HG02884 (cell line): ENCODE data around the gene AP2M1.
"Not testable (repeated sequence)": the region's sequence is repeated elsewhere in the genome, so short reads cannot be mapped to it uniquely, and the experiment has no call there.

Source experiments
- ATAC-seq: cut with Tn5 transposase; IDR thresholded peaks from one replicate; pipeline ENCODE4 v1.9.1; 2021; ENCODE audit warnings: mild to moderate bottlenecking, moderate library complexity; ENCODE audit not compliant: unreplicated experiment

AP2M1 gene

DNA sequence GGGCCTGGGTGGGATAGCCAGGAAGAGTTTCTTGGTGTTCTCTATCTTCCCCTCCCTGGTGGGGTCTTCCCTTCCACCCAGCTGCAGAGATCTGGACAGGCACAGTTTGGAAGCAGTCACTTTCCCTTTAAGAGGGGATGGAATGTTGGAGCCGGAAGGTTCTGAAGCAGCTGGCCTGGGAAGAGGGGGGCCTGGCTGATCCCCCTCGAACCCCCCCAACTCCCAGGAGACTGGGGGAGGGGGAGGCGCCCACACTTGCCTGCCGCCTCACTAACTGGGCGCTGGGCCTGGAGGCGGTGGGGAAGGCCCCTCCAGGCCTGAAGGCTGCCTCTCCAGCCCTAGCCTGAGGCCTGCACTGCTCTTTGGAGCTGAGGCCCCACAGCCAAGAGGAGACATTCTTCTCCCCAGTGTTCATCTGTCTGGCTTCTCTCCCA is 18.1 kb upstream of the AP2M1 start:
- ATAC-seq = no peak

DNA sequence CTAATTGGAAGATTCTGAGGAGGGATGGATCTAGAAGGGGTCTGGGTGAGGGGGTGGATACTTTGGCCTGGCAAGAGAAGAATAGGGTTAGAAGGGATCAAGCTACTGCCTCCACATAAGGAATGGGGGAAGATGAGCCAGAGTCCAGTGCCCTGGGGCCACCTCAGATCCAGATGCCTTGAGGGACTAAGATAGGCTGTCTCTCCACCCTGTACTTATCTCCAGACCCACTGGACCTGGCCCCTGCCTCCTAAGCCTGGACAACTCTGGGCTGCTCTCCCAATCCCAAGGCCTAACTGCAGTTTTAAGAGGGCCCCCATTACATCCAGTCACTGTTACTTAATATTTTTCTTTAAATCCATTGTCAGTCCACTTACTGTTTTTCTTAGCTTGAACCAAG is 17.4 kb upstream of the AP2M1 start:
- ATAC-seq = no peak

DNA sequence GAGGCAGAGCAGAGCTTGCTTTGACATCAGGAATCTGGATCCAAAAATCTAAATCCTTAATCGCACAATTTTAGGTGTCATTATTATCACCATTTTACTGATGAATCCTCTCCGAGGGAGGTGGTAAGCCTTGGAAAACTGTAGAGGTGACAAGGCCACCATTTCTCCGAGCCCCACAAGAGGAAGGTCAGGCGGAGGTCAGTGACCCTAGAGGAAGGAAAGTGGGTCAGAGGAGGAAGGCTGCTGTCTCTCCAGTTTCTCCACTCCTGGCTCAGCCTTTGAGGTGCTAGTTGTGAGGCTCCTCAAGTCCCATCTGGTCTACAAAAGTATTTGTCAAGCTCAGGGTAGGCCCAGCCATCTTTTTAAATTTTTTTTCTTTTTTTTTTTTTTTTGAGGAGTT is 16.3 kb upstream of the AP2M1 start:
- ATAC-seq = no peak

DNA sequence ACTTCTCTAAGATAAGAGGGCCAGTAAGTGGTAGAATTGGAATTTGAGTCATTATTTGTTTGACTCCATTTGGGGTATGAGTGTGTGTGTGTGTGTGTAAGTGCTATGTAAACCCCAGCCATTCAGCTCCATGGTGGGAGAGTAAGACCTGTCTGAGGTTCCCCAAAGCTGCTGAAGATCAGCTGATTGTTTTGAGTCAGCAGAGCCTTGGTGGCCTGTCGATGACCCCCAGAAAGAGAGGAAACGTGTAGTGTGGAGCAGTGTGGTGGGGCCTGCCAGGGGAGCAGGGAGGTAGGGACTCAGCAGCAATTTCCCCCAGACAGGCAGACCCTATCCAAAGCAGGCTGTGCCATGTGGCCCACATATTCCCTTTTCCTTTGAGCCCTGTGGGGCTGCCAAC is 14.2 kb upstream of the AP2M1 start:
- ATAC-seq = no peak

DNA sequence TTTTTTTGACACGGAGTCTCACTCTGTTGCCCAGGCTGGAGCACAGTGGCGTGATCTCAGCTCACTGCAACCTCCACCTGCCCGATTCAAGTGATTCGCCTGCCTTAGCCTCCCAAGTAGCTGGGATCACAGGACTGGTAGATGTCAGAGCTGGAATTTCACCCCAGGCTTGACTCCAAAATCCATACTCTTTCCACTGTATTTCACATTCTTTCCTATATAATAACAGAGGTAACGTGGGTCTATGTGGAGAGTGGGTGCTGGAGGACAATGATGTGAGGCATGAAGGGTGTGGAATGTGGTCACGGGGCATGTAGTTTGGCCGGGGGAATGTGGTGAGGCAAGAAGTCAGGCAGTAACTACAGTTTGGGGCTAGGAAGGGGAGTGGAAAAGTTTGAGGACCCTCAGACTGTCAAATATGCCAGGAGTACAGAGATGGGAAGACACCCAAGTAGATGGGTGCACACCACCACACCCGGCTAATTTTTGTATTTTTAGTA is 12.0 kb upstream of the AP2M1 start:
- not testable (repeated sequence) for ATAC-seq

DNA sequence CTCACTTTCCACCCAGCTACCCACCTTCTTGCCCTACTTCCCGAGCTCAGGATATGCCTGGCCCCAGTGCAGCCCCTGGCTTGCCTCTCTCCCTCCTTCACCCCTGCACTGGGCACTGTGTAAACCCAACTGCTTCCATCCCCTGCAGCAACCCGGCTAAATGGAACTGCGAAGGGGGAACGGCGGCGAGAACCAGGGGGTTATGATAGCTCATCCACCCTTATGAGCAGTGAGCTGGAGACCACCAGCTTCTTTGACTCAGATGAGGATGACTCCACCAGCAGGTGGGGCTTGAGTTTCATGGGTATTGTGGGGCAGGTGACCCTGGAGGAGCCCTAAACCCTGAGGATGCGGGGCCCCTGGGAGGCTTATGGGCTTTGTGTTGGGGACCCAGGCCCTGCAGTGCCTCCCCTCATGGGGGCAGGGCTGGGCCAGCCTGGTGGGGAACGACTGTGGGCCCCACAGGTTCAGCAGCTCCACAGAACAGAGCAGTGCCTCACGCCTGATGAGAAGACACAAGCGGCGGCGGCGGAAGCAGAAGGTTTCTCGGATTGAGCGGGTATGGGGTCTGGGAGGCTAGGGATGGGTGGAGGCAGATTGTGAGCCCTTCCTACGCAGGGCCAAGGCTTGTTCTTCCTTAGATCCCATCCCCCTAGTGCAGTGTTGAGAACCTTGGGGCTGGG is 9.9 kb upstream of the AP2M1 start:
- ATAC-seq = no peak

DNA sequence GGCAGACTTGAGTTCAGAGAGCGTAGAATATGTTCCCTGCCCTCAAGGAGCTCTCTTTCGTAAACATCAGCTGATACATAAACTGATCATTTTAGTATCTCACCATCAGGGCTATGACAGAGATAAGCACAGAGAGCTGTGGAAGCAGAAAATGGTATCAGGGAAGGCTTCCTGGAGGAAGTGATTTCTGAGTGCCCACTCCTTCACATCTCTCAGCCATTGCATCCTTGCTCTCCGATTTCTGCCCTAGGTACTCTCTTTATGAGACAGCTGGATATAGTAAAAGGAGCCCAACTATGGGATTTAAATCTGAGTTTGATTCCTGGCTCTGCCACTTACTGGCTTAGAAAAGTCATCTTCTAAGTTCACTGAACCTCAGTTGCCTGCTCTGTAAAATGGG is 9.1 kb upstream of the AP2M1 start:
- ATAC-seq = no peak

DNA sequence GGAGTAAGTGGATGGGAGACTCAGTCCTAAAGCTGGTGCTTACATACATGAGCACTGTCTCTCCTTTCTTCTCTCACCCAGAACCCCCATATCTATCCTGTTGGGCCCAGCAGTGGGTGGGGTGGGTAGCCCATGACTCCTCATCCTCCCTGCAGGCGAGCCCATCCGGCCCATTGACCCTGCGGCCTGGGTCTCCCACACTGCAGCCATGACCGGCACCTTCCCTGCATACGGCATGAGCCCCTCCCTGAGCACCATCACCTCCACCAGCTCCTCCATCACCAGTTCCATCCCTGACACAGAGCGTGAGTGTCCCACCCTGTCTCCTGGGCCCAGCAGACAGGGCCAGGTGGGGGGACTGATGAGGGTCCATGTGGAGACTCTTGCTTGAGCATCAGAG is 8.0 kb upstream of the AP2M1 start:
- ATAC-seq = no peak

DNA sequence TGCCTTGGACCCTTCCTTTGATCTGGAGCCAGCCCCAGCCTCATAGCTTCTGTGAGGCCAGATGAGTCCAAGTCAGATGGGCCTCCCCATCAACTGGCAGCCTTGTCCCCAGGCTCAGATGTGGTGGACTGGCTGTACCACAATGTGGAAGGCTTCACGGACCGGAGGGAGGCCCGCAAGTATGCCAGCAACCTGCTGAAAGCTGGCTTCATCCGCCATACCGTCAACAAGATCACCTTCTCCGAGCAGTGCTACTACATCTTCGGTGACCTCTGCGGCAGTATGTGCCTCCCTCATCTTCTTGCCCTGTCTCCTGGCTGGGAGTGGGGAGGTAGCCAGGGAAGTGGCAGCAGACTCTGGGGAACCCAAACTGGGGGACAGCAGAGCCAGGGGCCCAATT is 6.9 kb upstream of the AP2M1 start:
- ATAC-seq = no peak

DNA sequence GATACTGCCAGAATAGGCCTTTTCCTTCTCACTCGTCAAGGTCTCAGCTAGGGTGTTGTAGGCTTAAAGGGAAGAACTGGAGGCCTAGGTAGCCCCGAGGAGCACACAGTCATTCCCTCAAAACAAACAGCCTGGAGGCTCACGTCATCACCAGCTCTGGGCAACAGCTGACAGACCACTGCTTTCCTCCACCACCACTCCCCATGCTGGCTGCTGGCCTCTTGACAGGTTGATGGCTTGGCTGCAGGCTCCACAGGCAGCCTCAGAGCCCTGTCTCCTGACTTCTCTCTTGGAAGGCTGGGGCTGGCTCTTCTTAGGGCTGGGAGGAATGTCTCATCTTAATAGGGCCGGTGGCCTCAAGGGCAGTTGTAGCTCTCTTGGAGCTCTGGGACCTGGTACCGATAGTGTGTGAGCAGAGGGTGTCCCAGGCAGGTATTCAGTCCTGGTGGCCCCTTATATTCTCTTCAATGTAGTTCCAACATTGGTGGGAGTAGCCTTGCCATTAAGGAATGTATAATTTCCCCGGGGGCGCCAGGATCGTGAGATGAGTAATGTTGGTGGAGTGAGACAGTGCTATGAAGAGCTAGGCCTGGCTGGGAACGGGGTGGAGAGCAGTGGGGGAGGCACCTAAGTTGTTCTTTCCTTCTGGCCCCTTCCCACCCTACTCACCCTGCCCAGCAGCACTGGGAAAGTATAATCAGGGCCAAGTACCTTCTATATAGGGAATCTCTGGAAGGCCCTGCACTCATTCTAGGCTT is 6.1 kb upstream of the AP2M1 start:
- ATAC-seq = no peak

DNA sequence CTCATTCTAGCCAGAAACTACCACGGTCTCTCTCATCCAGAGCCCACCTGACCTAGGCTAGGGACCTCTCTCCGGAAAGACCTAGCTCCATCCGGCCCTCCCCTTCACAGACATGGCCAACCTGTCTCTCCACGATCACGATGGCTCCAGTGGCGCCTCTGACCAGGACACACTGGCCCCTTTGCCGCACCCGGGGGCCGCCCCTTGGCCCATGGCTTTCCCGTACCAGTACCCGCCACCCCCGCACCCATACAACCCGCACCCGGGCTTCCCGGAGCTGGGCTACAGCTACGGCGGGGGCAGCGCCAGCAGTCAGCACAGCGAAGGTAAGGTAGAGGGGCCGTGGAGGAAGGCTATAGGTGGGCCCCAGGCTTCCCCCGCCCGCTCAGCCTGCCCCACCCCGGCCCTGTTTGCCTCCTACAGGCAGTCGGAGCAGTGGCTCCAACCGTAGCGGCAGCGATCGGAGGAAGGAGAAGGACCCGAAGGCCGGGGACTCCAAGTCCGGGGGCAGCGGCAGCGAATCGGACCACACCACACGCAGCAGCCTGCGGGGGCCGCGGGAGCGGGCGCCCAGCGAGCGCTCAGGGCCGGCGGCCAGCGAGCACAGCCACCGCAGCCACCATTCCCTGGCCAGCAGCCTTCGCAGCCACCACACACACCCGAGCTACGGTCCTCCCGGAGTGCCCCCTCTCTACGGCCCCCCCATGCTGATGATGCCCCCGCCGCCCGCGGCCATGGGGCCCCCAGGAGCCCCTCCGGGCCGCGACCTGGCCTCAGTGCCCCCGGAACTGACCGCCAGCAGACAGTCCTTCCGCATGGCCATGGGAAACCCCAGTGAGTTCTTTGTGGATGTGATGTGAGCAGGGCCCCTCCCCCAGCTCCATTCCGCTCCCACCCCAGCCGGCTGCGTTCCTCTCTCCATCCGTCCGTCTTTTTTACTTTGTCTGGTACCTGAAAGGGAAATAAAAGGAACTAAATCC is 4.5 kb upstream of the AP2M1 start:
- no peak for ATAC-seq

DNA sequence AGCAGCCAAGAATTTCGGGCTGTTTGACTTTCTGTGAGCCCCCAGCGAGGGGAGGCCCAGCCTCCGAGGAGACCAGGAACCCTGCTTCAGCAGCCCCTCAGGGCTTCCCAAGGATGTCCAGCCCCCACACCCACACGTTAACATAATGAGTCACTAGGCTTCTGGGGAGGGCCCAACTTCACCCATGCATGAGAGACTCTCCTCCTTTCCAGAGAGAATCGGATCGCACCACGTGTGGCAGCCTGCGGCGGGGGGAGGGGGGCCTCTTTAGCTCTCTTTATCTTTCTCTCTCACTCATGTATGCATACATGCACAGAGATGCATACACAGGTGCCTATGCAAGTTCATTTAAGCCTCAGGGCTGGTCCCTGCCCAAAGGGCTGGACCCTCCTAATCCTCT is 3.1 kb upstream of the AP2M1 start:
- no peak for ATAC-seq

DNA sequence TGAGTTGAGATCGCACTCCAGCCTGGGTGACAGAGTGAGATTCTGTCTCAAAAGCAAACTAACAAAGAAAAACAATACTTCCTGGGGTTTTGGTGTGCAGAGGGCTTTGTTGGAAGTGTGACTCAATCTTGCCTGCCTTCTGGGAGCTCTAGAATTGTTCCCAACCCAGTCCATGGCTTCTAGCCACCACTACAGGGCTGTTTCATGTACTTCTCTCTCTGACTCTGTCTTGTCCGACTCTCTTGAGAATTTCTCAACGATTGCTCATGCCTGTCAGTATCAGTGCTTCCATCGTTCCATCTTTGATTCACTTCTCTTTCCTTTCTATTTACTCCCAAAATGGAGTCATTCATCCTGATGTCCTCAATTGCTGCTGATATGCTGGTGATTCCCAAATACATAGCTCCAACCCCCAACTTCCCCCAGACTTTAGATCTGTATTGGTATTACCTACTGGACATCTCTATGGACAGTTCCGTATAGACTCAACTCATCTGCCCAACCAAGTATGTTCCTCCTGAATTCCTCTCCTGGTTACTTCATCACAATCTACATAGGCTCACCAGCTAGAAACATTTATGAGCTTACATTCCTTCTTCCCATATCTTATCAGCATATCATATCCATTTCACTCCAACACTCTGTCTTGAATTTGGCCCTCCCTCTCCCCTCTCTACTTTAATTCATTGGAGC is 1.8 kb upstream of the AP2M1 start:
- no peak for ATAC-seq

DNA sequence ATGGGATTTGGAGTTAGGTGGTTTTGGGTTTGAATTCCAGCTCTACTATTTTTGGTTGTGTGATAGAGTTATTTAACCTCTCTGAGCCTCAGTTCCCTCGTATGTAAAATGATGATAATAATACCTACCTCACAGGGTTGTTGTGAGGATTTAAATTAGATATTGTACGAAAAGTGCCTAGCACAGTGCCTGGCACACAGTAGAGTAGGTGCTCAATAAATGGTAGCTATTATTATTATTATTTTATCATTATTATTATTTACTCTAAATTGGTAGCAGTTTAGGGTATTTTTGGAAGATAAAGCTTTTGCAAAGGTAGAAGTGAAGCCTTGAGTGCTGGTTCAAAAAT is 1.3 kb upstream of the AP2M1 start:
- no peak for ATAC-seq

DNA sequence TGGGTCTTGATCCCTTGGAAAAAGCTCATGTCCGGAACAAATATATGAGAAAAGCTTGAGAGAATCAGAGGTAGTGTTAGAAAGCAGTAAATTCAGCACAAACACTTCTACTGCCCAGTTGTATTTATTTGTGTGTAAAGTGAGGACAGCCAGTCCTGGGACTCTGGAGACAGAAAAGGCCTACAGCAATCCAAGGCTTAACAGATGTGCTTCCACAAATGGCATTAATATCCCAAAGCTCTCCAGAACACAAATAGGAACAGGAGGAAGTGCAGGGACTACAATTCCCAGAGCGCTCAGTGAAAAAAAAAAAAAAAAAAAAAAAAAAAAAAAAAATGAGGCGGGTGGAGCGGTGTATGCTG is 390 bp upstream of the AP2M1 start:
- no peak for ATAC-seq

DNA sequence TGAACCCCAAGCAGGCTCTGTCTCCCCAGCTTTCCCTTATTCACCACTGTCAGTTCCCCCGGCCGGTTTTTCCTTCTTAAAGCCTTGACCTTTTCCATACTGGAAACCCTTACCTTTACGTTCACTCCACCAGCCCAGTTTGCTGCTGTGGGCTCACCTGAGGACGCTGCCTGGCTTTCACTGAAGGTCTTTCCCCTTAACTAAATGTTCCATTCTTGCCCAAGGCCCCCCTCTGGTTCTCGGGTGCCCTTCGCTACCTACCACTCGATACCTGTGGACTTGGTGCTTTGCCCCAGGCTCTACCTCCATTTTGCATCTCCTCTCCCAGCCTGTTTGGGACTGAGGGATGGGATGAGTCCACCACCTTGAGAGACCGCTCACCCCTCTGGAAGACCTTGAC is 851 bp downstream of the AP2M1 start:
- ATAC-seq = no peak

DNA sequence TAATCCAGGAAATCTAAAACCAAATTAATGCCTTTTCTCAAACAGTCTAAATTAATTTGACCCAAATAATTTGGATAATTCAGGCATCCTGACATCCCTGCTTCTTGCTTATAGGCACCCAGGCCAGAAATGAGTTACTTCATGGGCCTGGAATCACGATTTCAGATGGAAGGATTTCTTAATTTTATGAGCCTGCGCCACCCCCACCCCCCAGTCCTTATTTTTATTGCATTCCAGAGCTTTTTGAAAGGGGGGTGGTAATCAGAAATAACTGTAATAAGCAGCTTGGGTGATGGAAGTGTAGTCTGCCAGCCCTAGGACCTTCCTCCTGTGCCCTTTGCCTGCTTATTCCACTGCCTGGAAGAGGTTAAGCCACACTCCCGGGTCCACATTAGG is 1.3 kb downstream of the AP2M1 start:
- no peak for ATAC-seq

DNA sequence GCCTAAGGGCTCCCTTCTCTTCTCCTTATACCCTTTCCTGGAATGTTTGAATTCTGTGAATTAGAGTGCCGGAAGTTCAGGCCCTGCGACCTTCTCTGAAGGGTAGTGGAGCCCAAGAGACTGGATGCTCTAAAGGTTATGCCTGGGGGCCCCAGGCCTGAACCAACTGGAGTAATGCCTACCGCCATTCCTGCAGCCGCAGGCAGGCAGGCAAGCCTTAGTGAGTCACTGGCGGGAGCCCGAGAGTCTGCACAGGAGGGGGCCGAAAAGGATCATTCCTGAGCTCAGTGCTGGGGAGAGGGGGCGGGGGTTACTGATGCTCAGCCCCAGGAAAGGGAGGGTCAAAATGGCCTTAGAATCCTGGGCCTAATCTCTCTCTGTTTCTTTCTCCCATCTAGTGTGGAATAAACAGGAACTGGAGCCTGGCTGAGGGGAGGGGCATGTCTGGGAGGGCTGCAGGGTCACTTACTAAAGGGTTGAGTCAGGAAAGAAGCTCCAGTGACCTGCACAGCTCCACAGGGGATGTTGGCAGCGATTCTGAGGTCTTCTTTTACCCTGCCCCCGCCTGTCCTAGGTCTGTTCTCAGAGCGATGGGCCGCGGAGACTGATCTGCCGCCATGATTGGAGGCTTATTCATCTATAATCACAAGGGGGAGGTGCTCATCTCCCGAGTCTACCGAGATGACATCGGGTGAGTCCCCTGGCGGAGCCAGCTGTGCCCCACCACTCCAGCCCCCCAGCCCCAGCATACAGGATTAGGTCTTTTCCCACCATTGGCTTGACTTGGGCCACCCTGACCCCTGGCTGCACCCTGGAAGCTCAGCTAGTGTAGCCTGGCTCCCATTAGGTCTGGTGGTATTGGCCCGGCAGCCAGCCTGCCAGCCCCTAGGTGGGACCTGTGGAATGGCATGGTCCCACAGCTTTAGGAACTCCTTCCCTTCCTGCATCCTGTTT is 2.0 kb downstream of the AP2M1 start:
- no peak for ATAC-seq

DNA sequence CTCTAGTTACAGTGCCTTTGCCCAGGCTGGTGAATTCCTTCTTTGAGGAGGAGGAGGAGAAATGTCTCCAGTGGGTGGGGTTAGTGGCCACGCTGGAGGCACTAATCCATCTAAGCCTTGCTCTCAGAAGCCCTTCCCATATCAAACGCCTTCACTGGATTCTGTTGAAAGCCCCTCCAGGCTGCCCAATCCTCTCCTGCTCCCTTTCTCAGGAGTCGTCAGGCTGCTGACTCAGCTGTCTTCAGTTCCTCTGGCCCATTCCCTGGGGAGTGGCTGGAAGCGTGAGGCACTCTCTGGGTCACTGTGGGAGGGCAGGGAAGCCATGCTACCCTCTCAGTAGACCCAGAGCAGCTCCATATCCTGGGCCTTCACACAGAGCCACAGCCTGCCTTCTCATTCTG is 2.7 kb downstream of the AP2M1 start:
- no peak for ATAC-seq

DNA sequence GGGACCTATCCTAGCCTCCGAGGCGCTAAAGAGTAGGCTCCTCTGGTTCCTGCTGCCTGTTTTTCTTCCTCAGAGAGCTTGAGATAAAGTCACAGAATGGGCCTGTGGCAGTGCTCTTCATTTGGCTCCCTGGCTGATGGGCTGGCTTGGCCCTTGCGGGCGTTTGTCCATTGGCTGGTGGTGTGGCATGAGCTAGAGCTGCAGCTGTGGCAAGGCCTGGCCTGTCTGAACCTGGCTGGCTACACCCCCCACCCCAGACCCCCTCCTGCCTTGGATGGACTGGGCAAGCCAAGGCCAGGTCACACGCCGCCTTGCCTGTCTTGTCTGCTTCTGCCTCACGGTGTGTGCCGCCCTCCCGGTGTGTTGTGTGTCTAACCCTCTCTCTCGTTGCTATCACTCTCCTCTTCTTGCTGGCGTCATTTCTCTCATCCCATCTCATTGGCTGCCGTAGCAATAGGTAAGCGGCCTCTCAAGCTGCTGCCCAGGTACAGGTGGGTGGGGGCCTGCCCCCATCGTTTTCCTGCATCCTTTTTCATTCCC is 3.2 kb downstream of the AP2M1 start:
- ATAC-seq = no peak
